Measurements from ENCODE around the gene TSPAN11.

DNA sequence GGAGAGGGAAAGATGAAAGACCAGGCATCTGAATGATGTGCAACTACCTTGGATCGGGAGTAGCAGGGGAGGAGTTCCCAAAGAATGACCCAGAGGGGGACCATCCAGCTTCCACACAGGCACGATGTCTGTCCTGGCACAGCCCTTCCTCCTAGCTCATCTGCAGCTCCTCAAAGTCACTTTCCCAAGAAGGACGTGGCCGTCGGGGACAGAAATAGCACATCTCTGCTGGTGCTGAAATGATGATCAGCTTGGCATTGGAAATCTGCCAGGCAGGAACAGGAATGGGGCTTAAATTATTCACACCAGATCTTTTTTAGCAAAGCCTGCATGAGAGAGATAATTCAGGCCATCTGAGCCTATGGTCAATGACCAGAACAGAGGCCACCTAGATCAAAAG is 41.7 kb downstream of the TSPAN11 start:
- TF ChIP-seq, protein P1, sequence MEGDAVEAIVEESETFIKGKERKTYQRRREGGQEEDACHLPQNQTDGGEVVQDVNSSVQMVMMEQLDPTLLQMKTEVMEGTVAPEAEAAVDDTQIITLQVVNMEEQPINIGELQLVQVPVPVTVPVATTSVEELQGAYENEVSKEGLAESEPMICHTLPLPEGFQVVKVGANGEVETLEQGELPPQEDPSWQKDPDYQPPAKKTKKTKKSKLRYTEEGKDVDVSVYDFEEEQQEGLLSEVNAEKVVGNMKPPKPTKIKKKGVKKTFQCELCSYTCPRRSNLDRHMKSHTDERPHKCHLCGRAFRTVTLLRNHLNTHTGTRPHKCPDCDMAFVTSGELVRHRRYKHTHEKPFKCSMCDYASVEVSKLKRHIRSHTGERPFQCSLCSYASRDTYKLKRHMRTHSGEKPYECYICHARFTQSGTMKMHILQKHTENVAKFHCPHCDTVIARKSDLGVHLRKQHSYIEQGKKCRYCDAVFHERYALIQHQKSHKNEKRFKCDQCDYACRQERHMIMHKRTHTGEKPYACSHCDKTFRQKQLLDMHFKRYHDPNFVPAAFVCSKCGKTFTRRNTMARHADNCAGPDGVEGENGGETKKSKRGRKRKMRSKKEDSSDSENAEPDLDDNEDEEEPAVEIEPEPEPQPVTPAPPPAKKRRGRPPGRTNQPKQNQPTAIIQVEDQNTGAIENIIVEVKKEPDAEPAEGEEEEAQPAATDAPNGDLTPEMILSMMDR (IDR thresholded peaks at IDR 0.05), result no peak
- no peak for TF ChIP-seq POLR2A (IDR thresholded peaks at IDR 0.05)
